Spleen (tissue), 7 donors: Measurements from ENCODE around the gene AMOTL1.

Experiments used
- CTCF ChIP-seq, 11 experiments: fragments of 200-600 bp in 7 of 11; fragments of 450-650 bp in 4 of 11; sonication (generic) in 4 of 11; IDR thresholded peaks in 8 of 11; conservative IDR thresholded peaks in 3 of 11; 1 replicate in 7 of 11; 2 replicates in 4 of 11; pipeline versions ENCODE4 v1.4.0 to v1.8.0; 2016 to 2021; ENCODE audit warnings: antibody characterized with exemption in 11 of 11, inconsistent platforms in 4 of 11, mild to moderate bottlenecking in 1 of 11
- POLR2A ChIP-seq, 3 donors: fragments of 450-650 bp; IDR thresholded peaks; one replicate each; pipeline ENCODE4 v1.5.1; 2017; ENCODE audit warnings: antibody characterized with exemption in 3 of 3, mild to moderate bottlenecking in 1 of 3
- donor health status: DM: no; HTN: no; CAD: no; lungs with moderate emphysema.
- donor health status: DM: no; HTN: no; CAD: no.
- donor health status: DM: no; HTN: no; CAD: no.

GRCh38 chr11:94721565-94722292 lies 46.4 kb upstream of the AMOTL1 start:
- no peak for TF ChIP-seq POLR2A (IDR thresholded peaks at IDR 0.05)
- TF ChIP-seq CTCF (IDR thresholded peaks at IDR 0.05 in 8 of 11, conservative IDR thresholded peaks at IDR 0.05 in 3 of 11): no peak
